Endodermal cell (in vitro differentiated cells): Measurements from ENCODE around the gene SPATA31C1. TPM values are rescaled to one million over a fixed set of nuclear protein-coding genes. Genes with fewer than 3 reads are reported as not detected.

Experiments used
- DNase-seq: peaks from one replicate; pipeline ENCODE4 v3.0.0-alpha.2; 2017
- H3K27ac ChIP-seq: 2 replicates; pipeline ENCODE4 v1.5.1; 2013; ENCODE audit warnings: mild to moderate bottlenecking, low read depth, low read length, moderate library complexity
- H3K27me3 ChIP-seq: 2 replicates; pipeline ENCODE4 v1.6.1; 2013; ENCODE audit warnings: mild to moderate bottlenecking, low read length, moderate library complexity; ENCODE audit not compliant: insufficient read depth, control insufficient read depth, poor library complexity, severe bottlenecking
- H3K36me3 ChIP-seq: 2 replicates; pipeline ENCODE4 v1.7.0; 2013; ENCODE audit warnings: mild to moderate bottlenecking, low read length, moderate library complexity; ENCODE audit not compliant: control insufficient read depth, insufficient read depth
- H3K4me1 ChIP-seq: one replicate; pipeline ENCODE4 v1.7.0; 2013; ENCODE audit warnings: low read length; ENCODE audit not compliant: control insufficient read depth, insufficient read depth
- H3K4me3 ChIP-seq: 2 replicates; pipeline ENCODE4 v1.5.1; 2013; ENCODE audit warnings: mild to moderate bottlenecking, low read length, moderate library complexity
- H3K9ac ChIP-seq: 2 replicates; pipeline ENCODE4 v1.6.1; 2013; ENCODE audit warnings: mild to moderate bottlenecking, low read length, moderate library complexity; ENCODE audit not compliant: poor library complexity, severe bottlenecking; ENCODE audit errors: extremely low read depth
- H3K9me3 ChIP-seq: 2 replicates; pipeline ENCODE4 v1.6.1; 2013; ENCODE audit warnings: mild to moderate bottlenecking, low read length, moderate library complexity; ENCODE audit not compliant: control insufficient read depth
- H3K27ac Mint-ChIP-seq: 2 replicates; pipeline ENCODE4 v1.8.0; 2020; ENCODE audit warnings: mixed read lengths
- H3K27me3 Mint-ChIP-seq: 2 replicates; pipeline ENCODE4 v1.8.0; 2021; ENCODE audit warnings: mild to moderate bottlenecking, mixed read lengths; ENCODE audit not compliant: insufficient read depth
- H3K36me3 Mint-ChIP-seq: 2 replicates; pipeline ENCODE4 v1.8.0; 2020; ENCODE audit warnings: low read depth, mixed read lengths
- H3K4me1 Mint-ChIP-seq: 2 replicates; pipeline ENCODE4 v1.8.0; 2020; ENCODE audit warnings: mixed read lengths
- H3K4me3 Mint-ChIP-seq: 2 replicates; pipeline ENCODE4 v1.8.0; 2020; ENCODE audit warnings: mild to moderate bottlenecking, moderate library complexity, mixed read lengths
- H3K9me3 Mint-ChIP-seq: 2 replicates; pipeline ENCODE4 v1.8.0; 2020; ENCODE audit warnings: mild to moderate bottlenecking, mixed read lengths
- WGBS, 2 experiments: methylation state at CpG; one replicate each; pipeline versions ENCODE4 v1.1.5 to v1.1.7; 2013; ENCODE audit warnings: missing lambda C conversion rate in 2 of 2, mixed read lengths in 1 of 2; ENCODE audit not compliant: insufficient coverage in 1 of 2, insufficient read length in 1 of 2; 5-methylcytosine and 5-hydroxymethylcytosine counted together
- total RNA-seq, 2 donors: library from RNA; stranded (reverse); fragmentation: NEBNext Ultra II Directional in 1 of 2; extraction: Animal tissue kit (Norgen Biotek cat#: 25700) in 1 of 2; gene quantifications; 2 replicates in 1 of 2; 3 replicates in 1 of 2; pipeline ENCODE4 v1.2.1, GENCODE V29; 2021
- TF ChIP-seq, protein P1 (sequence below): fragments of 200-600 bp; sonication (generic); conservative IDR thresholded peaks from 2 replicates; pipeline ENCODE4 v1.5.0; 2021; ENCODE audit warnings: antibody characterized with exemption, mild to moderate bottlenecking

The SPATA31C1 gene
- total RNA-seq, 2 donors from 2014 or later: 0.09 TPM; not detected in 1

DNA sequence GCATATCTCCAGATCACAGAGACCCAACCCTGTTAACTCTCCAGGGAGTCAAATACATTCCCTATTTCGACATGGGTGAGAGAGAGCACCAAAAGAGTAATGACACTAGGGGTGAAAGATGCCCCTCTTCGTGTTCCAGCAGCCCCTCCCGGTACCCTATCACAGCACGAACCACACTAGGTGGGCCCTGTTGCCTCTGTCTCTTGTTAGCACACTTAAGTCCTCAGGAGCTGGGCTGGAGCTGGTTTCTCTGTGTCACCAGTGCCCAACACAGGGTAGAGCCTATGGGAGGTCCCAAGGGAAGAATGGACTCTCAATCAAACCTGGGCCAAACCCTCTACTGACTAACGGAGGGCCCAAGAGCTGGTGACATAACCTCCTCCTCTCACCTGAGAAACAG, 55.4 kb downstream of the SPATA31C1 start:
- 92 to 100% methylated on average over 3 to 5 of the region's 5 CpGs for WGBS, 2 experiments
- no peaks in the 10 kb centered on the region for H3K36me3 ChIP-seq
- Mint-ChIP-seq H3K27ac (no peak overlapping the region), H3K4me3 (peak overlapping the region; percentile 90), H3K27me3 (peaks cover 24% of the 10 kb centered on the region), H3K4me1 (peaks cover 5% of the 10 kb centered on the region), H3K36me3 (peaks cover 18% of the 10 kb centered on the region), H3K9me3 (no peaks in the 10 kb centered on the region)
- H3K27ac ChIP-seq: no peak overlapping the region
- DNase-seq: no peak
- no peaks in the 10 kb centered on the region for H3K4me1 ChIP-seq
- H3K9me3 ChIP-seq: no peaks in the 10 kb centered on the region
- peak overlapping the region; percentile 90 for H3K4me3 ChIP-seq
- H3K27me3 ChIP-seq: no peaks in the 10 kb centered on the region
- TF ChIP-seq, protein P1, sequence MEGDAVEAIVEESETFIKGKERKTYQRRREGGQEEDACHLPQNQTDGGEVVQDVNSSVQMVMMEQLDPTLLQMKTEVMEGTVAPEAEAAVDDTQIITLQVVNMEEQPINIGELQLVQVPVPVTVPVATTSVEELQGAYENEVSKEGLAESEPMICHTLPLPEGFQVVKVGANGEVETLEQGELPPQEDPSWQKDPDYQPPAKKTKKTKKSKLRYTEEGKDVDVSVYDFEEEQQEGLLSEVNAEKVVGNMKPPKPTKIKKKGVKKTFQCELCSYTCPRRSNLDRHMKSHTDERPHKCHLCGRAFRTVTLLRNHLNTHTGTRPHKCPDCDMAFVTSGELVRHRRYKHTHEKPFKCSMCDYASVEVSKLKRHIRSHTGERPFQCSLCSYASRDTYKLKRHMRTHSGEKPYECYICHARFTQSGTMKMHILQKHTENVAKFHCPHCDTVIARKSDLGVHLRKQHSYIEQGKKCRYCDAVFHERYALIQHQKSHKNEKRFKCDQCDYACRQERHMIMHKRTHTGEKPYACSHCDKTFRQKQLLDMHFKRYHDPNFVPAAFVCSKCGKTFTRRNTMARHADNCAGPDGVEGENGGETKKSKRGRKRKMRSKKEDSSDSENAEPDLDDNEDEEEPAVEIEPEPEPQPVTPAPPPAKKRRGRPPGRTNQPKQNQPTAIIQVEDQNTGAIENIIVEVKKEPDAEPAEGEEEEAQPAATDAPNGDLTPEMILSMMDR: no peak
- no peak overlapping the region for H3K9ac ChIP-seq

Other genes starting within 250 kb of the SPATA31C1 start
- 100 to 1,000 TPM in 1 of 2 donors, 10 to 100 TPM in 1; 81.2 to 131 TPM for gene CTSL, start 191.8 kb upstream of the SPATA31C1 start, total RNA-seq
- gene SPATA31E1, start 35.1 kb upstream of the SPATA31C1 start, total RNA-seq: not detected
- gene CDK20, start 56.6 kb downstream of the SPATA31C1 start, total RNA-seq: 10 to 100 TPM in 1 of 2 donors, 1 to 10 TPM in 1; 9.9 to 13.3 TPM
- not detected for gene SPATA31C2, start 220.5 kb downstream of the SPATA31C1 start, total RNA-seq